Measurements from ENCODE around the gene STPG1.

DNA sequence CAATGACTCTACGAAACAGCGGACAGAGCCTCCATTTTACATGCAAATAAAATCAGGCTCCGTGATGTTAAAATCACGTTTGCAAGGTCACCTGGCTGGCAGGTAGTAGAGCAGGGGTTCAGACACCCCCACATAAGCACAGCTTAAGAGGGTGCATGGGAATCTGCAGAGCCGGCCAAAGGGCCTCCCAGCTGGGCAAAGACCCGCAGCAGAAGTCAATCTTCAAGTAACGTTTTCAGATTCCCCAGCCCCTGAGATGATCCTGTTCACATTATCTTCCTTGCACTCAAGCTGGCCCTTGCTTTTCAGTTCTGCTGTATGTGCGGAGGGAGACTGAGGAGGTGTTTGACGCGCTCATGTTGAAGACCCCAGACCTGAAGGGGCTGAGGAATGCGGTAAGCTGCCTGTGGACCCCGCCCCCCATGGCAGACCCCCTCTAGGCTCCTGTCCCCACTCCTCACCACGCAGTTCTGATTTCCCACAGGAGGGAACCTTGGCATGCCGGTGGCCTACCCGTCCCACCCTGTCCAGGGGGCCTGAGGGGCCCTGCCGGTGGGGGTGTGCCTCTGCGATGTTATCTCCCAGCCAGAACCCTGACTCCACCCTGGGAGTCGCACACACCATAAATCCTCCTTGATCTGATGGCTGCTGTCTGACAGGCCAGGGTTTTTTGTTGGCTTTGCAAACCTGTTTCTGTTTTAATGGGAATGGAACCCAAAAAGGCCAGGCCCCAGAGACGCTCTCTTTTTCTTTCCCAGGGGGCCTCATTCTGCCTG, 66.2 kb downstream of the STPG1 start:
- TF ChIP-seq CCAR2 (optimal IDR thresholded peaks at IDR 0.05; ENCODE audit: low read depth, low read length) (no peak), ZNF274 (CRISPR knock-in tag; IDR thresholded peaks at IDR 0.05) (no peak), NCOR1 (IDR thresholded peaks at IDR 0.05; ENCODE audit: borderline replicate concordance, low read length) (no peak)
- TF ChIP-seq, protein P1, sequence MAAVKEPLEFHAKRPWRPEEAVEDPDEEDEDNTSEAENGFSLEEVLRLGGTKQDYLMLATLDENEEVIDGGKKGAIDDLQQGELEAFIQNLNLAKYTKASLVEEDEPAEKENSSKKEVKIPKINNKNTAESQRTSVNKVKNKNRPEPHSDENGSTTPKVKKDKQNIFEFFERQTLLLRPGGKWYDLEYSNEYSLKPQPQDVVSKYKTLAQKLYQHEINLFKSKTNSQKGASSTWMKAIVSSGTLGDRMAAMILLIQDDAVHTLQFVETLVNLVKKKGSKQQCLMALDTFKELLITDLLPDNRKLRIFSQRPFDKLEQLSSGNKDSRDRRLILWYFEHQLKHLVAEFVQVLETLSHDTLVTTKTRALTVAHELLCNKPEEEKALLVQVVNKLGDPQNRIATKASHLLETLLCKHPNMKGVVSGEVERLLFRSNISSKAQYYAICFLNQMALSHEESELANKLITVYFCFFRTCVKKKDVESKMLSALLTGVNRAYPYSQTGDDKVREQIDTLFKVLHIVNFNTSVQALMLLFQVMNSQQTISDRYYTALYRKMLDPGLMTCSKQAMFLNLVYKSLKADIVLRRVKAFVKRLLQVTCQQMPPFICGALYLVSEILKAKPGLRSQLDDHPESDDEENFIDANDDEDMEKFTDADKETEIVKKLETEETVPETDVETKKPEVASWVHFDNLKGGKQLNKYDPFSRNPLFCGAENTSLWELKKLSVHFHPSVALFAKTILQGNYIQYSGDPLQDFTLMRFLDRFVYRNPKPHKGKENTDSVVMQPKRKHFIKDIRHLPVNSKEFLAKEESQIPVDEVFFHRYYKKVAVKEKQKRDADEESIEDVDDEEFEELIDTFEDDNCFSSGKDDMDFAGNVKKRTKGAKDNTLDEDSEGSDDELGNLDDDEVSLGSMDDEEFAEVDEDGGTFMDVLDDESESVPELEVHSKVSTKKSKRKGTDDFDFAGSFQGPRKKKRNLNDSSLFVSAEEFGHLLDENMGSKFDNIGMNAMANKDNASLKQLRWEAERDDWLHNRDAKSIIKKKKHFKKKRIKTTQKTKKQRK (IDR thresholded peaks at IDR 0.05; ENCODE audit: low read length) = no peak

Measured in HepG2 (cell line).